ENCODE measurements around the gene RHCG. TPM values are rescaled to one million over a fixed set of nuclear protein-coding genes. Genes with fewer than 3 reads are reported as not detected.

RHCG gene
- total and polyA plus RNA-seq, 2 of the 13 experiments (the other 11 are each of a cell fraction or from before 2014, with no cell fraction given): not detected

- TF ChIP-seq USF2 (IDR thresholded peaks at IDR 0.05; ENCODE audit: low read depth, low read length): no peak
- TF ChIP-seq USF2 (CRISPR knock-in tag; IDR thresholded peaks at IDR 0.05; ENCODE audit: borderline replicate concordance): no peak
- TF ChIP-seq ELF1 (CRISPR knock-in tag; IDR thresholded peaks at IDR 0.05): no peak
- no peak for TF ChIP-seq FOXA1 (IDR thresholded peaks at IDR 0.05)
- no peak for TF ChIP-seq FOXA1 (CRISPR knock-in tag; IDR thresholded peaks at IDR 0.05)
- no peak for TF ChIP-seq PCBP2 (optimal IDR thresholded peaks at IDR 0.05; ENCODE audit: low read depth, low read length, poor library complexity, severe bottlenecking)
These were observed 7.8 kb upstream of the RHCG start (continued) for GRCh38 chr15:89504166-89504565.

- H3K79me2 ChIP-seq (ENCODE audit: insufficient read depth, low read length): no peaks in the 10 kb centered on the region
- no peaks in the 10 kb centered on the region; a peak in 1 of 5 replicates for H3K27me3 ChIP-seq (ENCODE audit: control insufficient read depth in 1 of 2, insufficient read depth in 2 of 2, low read length in 2 of 2)
- H3K9ac ChIP-seq (ENCODE audit: insufficient read depth, low read depth, low read length): no peak overlapping the region
- POLR2A ChIA-PET: no interaction called here
- no peaks in the 10 kb centered on the region for H3K36me3 ChIP-seq (replicated peaks in 1 of 2; ENCODE audit: control insufficient read depth in 1 of 2, insufficient read depth in 2 of 2, low read length in 2 of 2)
- FAIRE-seq (no peak), DNase-seq (ENCODE audit: low spot score) (no peak), ATAC-seq (no peak)
- intact Hi-C loops (cut with micrococcal nuclease; ENCODE audit: unreplicated experiment): no loop called here
- 60% methylated on average over 6 of the region's 7 CpGs for WGBS (ENCODE audit: low lambda C conversion rate)
- no peaks in the 10 kb centered on the region for H3K9me3 ChIP-seq (ENCODE audit: low read length)
- no TSS peak for BruUV-seq (replicated peaks)
- no peak overlapping the region for H3K4me3 ChIP-seq (replicated peaks in 1 of 3; ENCODE audit: insufficient read depth in 1 of 3, low read depth in 2 of 3, low read length in 3 of 3)
- no peaks in the 10 kb centered on the region for H4K20me1 ChIP-seq (ENCODE audit: insufficient read depth, low read length)
- no peak overlapping the region for H3K4me2 ChIP-seq (ENCODE audit: low read depth, low read length)
- no peak overlapping the region for H2AFZ ChIP-seq (ENCODE audit: low read length)
- H3K4me1 ChIP-seq (ENCODE audit: insufficient read depth, low read length): no peaks in the 10 kb centered on the region
- H3K27ac ChIP-seq (ENCODE audit: extremely low read length, insufficient read depth, low read length): no peak overlapping the region
- in situ Hi-C loops (cut with HindIII; ENCODE audit: extremely low pct_ligation_motif_present, low pct_unique_long_range_greater_than_20kb): no loop called here
- CTCF ChIA-PET (ENCODE audit: low intra/inter-chr PET ratio, low total read pairs): no interaction called here
- TF ChIP-seq PATZ1 (CRISPR knock-in tag; IDR thresholded peaks at IDR 0.05) (no peak), ZNF318 (CRISPR knock-in tag; IDR thresholded peaks at IDR 0.05) (no peak), ESRRA (CRISPR knock-in tag; IDR thresholded peaks at IDR 0.05; ENCODE audit: low read depth) (no peak), KLF6 (CRISPR knock-in tag; IDR thresholded peaks at IDR 0.05) (no peak), ZNF230 (CRISPR knock-in tag; IDR thresholded peaks at IDR 0.05) (no peak)
These were observed 6.6 kb upstream of the RHCG start for GRCh38 chr15:89502867-89503595.
